ENCODE results near the gene ROCK2. TPM values are rescaled to one million over a fixed set of nuclear protein-coding genes. Genes with fewer than 3 reads are reported as not detected.

The ROCK2 gene
- total RNA-seq, 2 experiments from 2014 or later, result 19.1 to 20.5 TPM

- ChIA-PET POLR2A (interaction anchor here (0.7 kb wide), 1 partner anchor 145 kb away, joined by 4 read pairs; no protein-coding TSS in a partner anchor), CTCF (no interaction called here)
- no peaks in the 10 kb centered on the region for H3K27me3 Mint-ChIP-seq
- H3K4me3 Mint-ChIP-seq, result no peak overlapping the region
- H3K4me1 Mint-ChIP-seq, result no peaks in the 10 kb centered on the region
- no peak overlapping the region for H3K27ac Mint-ChIP-seq
- DNase-seq, result no peak
- no peaks in the 10 kb centered on the region for H3K9me3 Mint-ChIP-seq
- H3K36me3 Mint-ChIP-seq (ENCODE audit: low read depth), result no peaks in the 10 kb centered on the region
Measured at GRCh38 chr2:11305958-11306357, 38.5 kb downstream of the ROCK2 start.

GRCh38 chr2:11305338-11305737, 39.1 kb downstream of the ROCK2 start:
- DNase-seq, result no peak
- ChIA-PET CTCF (no interaction called here), POLR2A (interaction anchor here (0.7 kb wide), 1 partner anchor 145 kb away, joined by 4 read pairs; no protein-coding TSS in a partner anchor)
- Mint-ChIP-seq H3K27ac (no peak overlapping the region), H3K36me3 (ENCODE audit: low read depth) (no peaks in the 10 kb centered on the region), H3K27me3 (no peaks in the 10 kb centered on the region), H3K4me3 (no peak overlapping the region), H3K4me1 (no peaks in the 10 kb centered on the region), H3K9me3 (no peaks in the 10 kb centered on the region)

- H3K4me1 Mint-ChIP-seq, result no peaks in the 10 kb centered on the region
- no peaks in the 10 kb centered on the region for H3K27me3 Mint-ChIP-seq
- ChIA-PET CTCF (interaction anchor here (0.6 kb wide), 1 partner anchor 133 kb away, joined by 3 read pairs; no protein-coding TSS in a partner anchor), POLR2A (no interaction called here)
- no peak overlapping the region for H3K4me3 Mint-ChIP-seq
- H3K36me3 Mint-ChIP-seq (ENCODE audit: low read depth), result no peaks in the 10 kb centered on the region
- H3K9me3 Mint-ChIP-seq, result no peaks in the 10 kb centered on the region
- DNase-seq, result no peak
- H3K27ac Mint-ChIP-seq, result no peak overlapping the region
Measured at GRCh38 chr2:11304476-11304875, 40.0 kb downstream of the ROCK2 start.

- no peak overlapping the region for H3K4me3 Mint-ChIP-seq
- H3K9me3 Mint-ChIP-seq, result no peaks in the 10 kb centered on the region
- POLR2A ChIA-PET, result no interaction called here
- CTCF ChIA-PET, result no interaction called here
- H3K4me1 Mint-ChIP-seq, result no peaks in the 10 kb centered on the region
- no peaks in the 10 kb centered on the region for H3K27me3 Mint-ChIP-seq
- no peak overlapping the region for H3K27ac Mint-ChIP-seq
- no peaks in the 10 kb centered on the region for H3K36me3 Mint-ChIP-seq (ENCODE audit: low read depth)
- no peak for DNase-seq
Measured at GRCh38 chr2:11303290-11304013, 41.0 kb downstream of the ROCK2 start.

- Mint-ChIP-seq H3K9me3 (no peaks in the 10 kb centered on the region), H3K4me1 (no peaks in the 10 kb centered on the region), H3K27ac (no peak overlapping the region), H3K36me3 (ENCODE audit: low read depth) (no peaks in the 10 kb centered on the region), H3K4me3 (no peak overlapping the region), H3K27me3 (no peaks in the 10 kb centered on the region)
- POLR2A ChIA-PET, result no interaction called here
- CTCF ChIA-PET, result no interaction called here
- DNase-seq, result no peak
Measured at GRCh38 chr2:11299439-11299838, 45.0 kb downstream of the ROCK2 start.

GRCh38 chr2:11298592-11298991, 45.8 kb downstream of the ROCK2 start:
- H3K27me3 Mint-ChIP-seq, result no peaks in the 10 kb centered on the region
- POLR2A ChIA-PET, result no interaction called here

GRCh38 chr2:11296401-11296800, 48.0 kb downstream of the ROCK2 start:
- H3K27me3 Mint-ChIP-seq, result no peaks in the 10 kb centered on the region
- H3K27ac Mint-ChIP-seq, result no peak overlapping the region
- H3K36me3 Mint-ChIP-seq (ENCODE audit: low read depth), result no peaks in the 10 kb centered on the region
- peaks cover 5% of the 10 kb centered on the region for H3K4me1 Mint-ChIP-seq
- no peak for DNase-seq
- POLR2A ChIA-PET, result no interaction called here
- no peak overlapping the region for H3K4me3 Mint-ChIP-seq
- CTCF ChIA-PET, result no interaction called here
- H3K9me3 Mint-ChIP-seq, result no peaks in the 10 kb centered on the region

More at GRCh38 chr2:11298592-11298991, 45.8 kb downstream of the ROCK2 start:
- H3K27ac Mint-ChIP-seq, result no peak overlapping the region
- no peak overlapping the region for H3K4me3 Mint-ChIP-seq
- CTCF ChIA-PET, result interaction anchor here (0.6 kb wide), 1 partner anchor 289 kb away, joined by 3 read pairs; no protein-coding TSS in a partner anchor
- H3K9me3 Mint-ChIP-seq, result no peaks in the 10 kb centered on the region
- no peaks in the 10 kb centered on the region for H3K36me3 Mint-ChIP-seq (ENCODE audit: low read depth)
- no peak for DNase-seq
- no peaks in the 10 kb centered on the region for H3K4me1 Mint-ChIP-seq

- Mint-ChIP-seq H3K27ac (no peak overlapping the region), H3K9me3 (no peaks in the 10 kb centered on the region), H3K4me1 (peaks cover 5% of the 10 kb centered on the region), H3K36me3 (ENCODE audit: low read depth) (no peaks in the 10 kb centered on the region), H3K4me3 (no peak overlapping the region), H3K27me3 (no peaks in the 10 kb centered on the region)
- CTCF ChIA-PET, result no interaction called here
- DNase-seq, result no peak
- POLR2A ChIA-PET, result no interaction called here
Measured at GRCh38 chr2:11292464-11293255, 51.8 kb downstream of the ROCK2 start.

- ChIA-PET POLR2A (no interaction called here), CTCF (no interaction called here)
- H3K4me1 Mint-ChIP-seq, result peaks cover 5% of the 10 kb centered on the region
- DNase-seq, result no peak
- H3K27me3 Mint-ChIP-seq, result no peaks in the 10 kb centered on the region
- peaks cover 2% of the 10 kb centered on the region for H3K36me3 Mint-ChIP-seq (ENCODE audit: low read depth)
- H3K4me3 Mint-ChIP-seq, result no peak overlapping the region
- no peaks in the 10 kb centered on the region for H3K9me3 Mint-ChIP-seq
- H3K27ac Mint-ChIP-seq, result no peak overlapping the region
Measured at GRCh38 chr2:11290713-11291112, 53.7 kb downstream of the ROCK2 start.

GRCh38 chr2:11290211-11290610, 54.2 kb downstream of the ROCK2 start:
- H3K36me3 Mint-ChIP-seq (ENCODE audit: low read depth), result peaks cover 7% of the 10 kb centered on the region
- H3K27ac Mint-ChIP-seq, result no peak overlapping the region
- H3K4me3 Mint-ChIP-seq, result no peak overlapping the region
- POLR2A ChIA-PET, result no interaction called here
- H3K9me3 Mint-ChIP-seq, result no peaks in the 10 kb centered on the region
- H3K27me3 Mint-ChIP-seq, result no peaks in the 10 kb centered on the region
- peaks cover 5% of the 10 kb centered on the region for H3K4me1 Mint-ChIP-seq
- CTCF ChIA-PET, result no interaction called here
- DNase-seq, result no peak

- H3K36me3 Mint-ChIP-seq (ENCODE audit: low read depth), result peaks cover 23% of the 10 kb centered on the region
- no peaks in the 10 kb centered on the region for H3K27me3 Mint-ChIP-seq
- POLR2A ChIA-PET, result no interaction called here
- peaks cover 5% of the 10 kb centered on the region for H3K4me1 Mint-ChIP-seq
- DNase-seq, result no peak
- H3K9me3 Mint-ChIP-seq, result peaks cover 11% of the 10 kb centered on the region
- H3K4me3 Mint-ChIP-seq, result no peak overlapping the region
- CTCF ChIA-PET, result no interaction called here
- H3K27ac Mint-ChIP-seq, result no peak overlapping the region
Measured at GRCh38 chr2:11288431-11288830, 56.0 kb downstream of the ROCK2 start.

GRCh38 chr2:11286749-11287148, 57.7 kb downstream of the ROCK2 start:
- ChIA-PET POLR2A (no interaction called here), CTCF (interaction anchor here (1.3 kb wide), 1 partner anchor 119 kb away, joined by 3 read pairs; no protein-coding TSS in a partner anchor)
- Mint-ChIP-seq H3K27ac (no peak overlapping the region), H3K4me1 (peaks cover 2% of the 10 kb centered on the region), H3K27me3 (no peaks in the 10 kb centered on the region), H3K36me3 (ENCODE audit: low read depth) (peaks cover 32% of the 10 kb centered on the region), H3K4me3 (no peak overlapping the region), H3K9me3 (peaks cover 15% of the 10 kb centered on the region)
- no peak for DNase-seq

- Mint-ChIP-seq H3K27ac (no peak overlapping the region), H3K36me3 (ENCODE audit: low read depth) (peaks cover 35% of the 10 kb centered on the region), H3K4me1 (no peaks in the 10 kb centered on the region), H3K4me3 (no peak overlapping the region), H3K27me3 (no peaks in the 10 kb centered on the region), H3K9me3 (peaks cover 15% of the 10 kb centered on the region)
- ChIA-PET POLR2A (no interaction called here), CTCF (interaction anchor here (1.3 kb wide), 1 partner anchor 118 kb away, joined by 3 read pairs; no protein-coding TSS in a partner anchor)
- no peak for DNase-seq
Measured at GRCh38 chr2:11286323-11286722, 58.1 kb downstream of the ROCK2 start.
